IPS-18a (cell line): ENCODE results near the gene PAAF1.

Source experiments
- H3K27ac ChIP-seq: one replicate; pipeline ENCODE4 v1.5.1; 2013; ENCODE audit warnings: low read length
- H3K27me3 ChIP-seq: one replicate; pipeline ENCODE4 v1.6.1; 2013; ENCODE audit warnings: mild to moderate bottlenecking, low read length; ENCODE audit not compliant: control insufficient read depth, insufficient read depth
- H3K36me3 ChIP-seq: one replicate; pipeline ENCODE4 v1.6.1; 2013; ENCODE audit warnings: low read depth, low read length; ENCODE audit not compliant: control insufficient read depth
- H3K4me1 ChIP-seq: one replicate; pipeline ENCODE4 v1.6.1; 2013; ENCODE audit warnings: low read depth, low read length; ENCODE audit not compliant: control insufficient read depth
- H3K4me3 ChIP-seq: one replicate; pipeline ENCODE4 v1.5.1; 2013; ENCODE audit warnings: low read length
- H3K9ac ChIP-seq: one replicate; pipeline ENCODE4 v1.6.1; 2013; ENCODE audit warnings: mild to moderate bottlenecking, low read length, moderate library complexity
- H3K9me3 ChIP-seq: one replicate; pipeline ENCODE4 v1.6.1; 2013; ENCODE audit warnings: low read depth, low read length; ENCODE audit not compliant: control insufficient read depth

PAAF1 gene

GRCh38 chr11:73888244-73888643, 11.4 kb downstream of the PAAF1 start:
- Histone ChIP-seq H3K9ac (no peak overlapping the region), H3K27ac (no peak overlapping the region), H3K27me3 (no peaks in the 10 kb centered on the region), H3K9me3 (no peaks in the 10 kb centered on the region), H3K4me3 (no peak overlapping the region), H3K4me1 (no peaks in the 10 kb centered on the region), H3K36me3 (peaks cover 3% of the 10 kb centered on the region)

- H3K36me3 ChIP-seq = peaks cover 3% of the 10 kb centered on the region
- H3K4me1 ChIP-seq = no peaks in the 10 kb centered on the region
- H3K9ac ChIP-seq = no peak overlapping the region
- no peaks in the 10 kb centered on the region for H3K9me3 ChIP-seq
- H3K4me3 ChIP-seq = no peak overlapping the region
- H3K27ac ChIP-seq = no peak overlapping the region
- no peaks in the 10 kb centered on the region for H3K27me3 ChIP-seq
Observed at GRCh38 chr11:73889019-73889418, 12.2 kb downstream of the PAAF1 start.

GRCh38 chr11:73889536-73889935, 12.7 kb downstream of the PAAF1 start:
- no peak overlapping the region for H3K4me3 ChIP-seq
- no peak overlapping the region for H3K9ac ChIP-seq
- peaks cover 3% of the 10 kb centered on the region for H3K36me3 ChIP-seq

GRCh38 chr11:73893041-73893440, 16.2 kb downstream of the PAAF1 start:
- Histone ChIP-seq H3K9me3 (no peaks in the 10 kb centered on the region), H3K27me3 (no peaks in the 10 kb centered on the region), H3K27ac (no peak overlapping the region), H3K4me3 (no peak overlapping the region), H3K9ac (no peak overlapping the region), H3K36me3 (peaks cover 3% of the 10 kb centered on the region), H3K4me1 (no peaks in the 10 kb centered on the region)

More at GRCh38 chr11:73889536-73889935, 12.7 kb downstream of the PAAF1 start:
- no peaks in the 10 kb centered on the region for H3K27me3 ChIP-seq
- H3K4me1 ChIP-seq = no peaks in the 10 kb centered on the region
- H3K27ac ChIP-seq = no peak overlapping the region
- H3K9me3 ChIP-seq = no peaks in the 10 kb centered on the region

GRCh38 chr11:73894725-73895335, 18.0 kb downstream of the PAAF1 start:
- Histone ChIP-seq H3K9ac (no peak overlapping the region), H3K9me3 (no peaks in the 10 kb centered on the region), H3K36me3 (peaks cover 3% of the 10 kb centered on the region), H3K27ac (no peak overlapping the region), H3K27me3 (no peaks in the 10 kb centered on the region), H3K4me1 (no peaks in the 10 kb centered on the region), H3K4me3 (no peak overlapping the region)

GRCh38 chr11:73902303-73902702, 25.5 kb downstream of the PAAF1 start:
- Histone ChIP-seq H3K36me3 (peaks cover 11% of the 10 kb centered on the region), H3K9me3 (no peaks in the 10 kb centered on the region), H3K9ac (no peak overlapping the region), H3K27me3 (no peaks in the 10 kb centered on the region), H3K4me3 (no peak overlapping the region), H3K4me1 (no peaks in the 10 kb centered on the region), H3K27ac (no peak overlapping the region)

- H3K27ac ChIP-seq = no peak overlapping the region
- H3K9me3 ChIP-seq = no peaks in the 10 kb centered on the region
- H3K36me3 ChIP-seq = peaks cover 14% of the 10 kb centered on the region
- no peaks in the 10 kb centered on the region for H3K27me3 ChIP-seq
- H3K9ac ChIP-seq = no peak overlapping the region
- no peak overlapping the region for H3K4me3 ChIP-seq
- H3K4me1 ChIP-seq = no peaks in the 10 kb centered on the region
Observed at GRCh38 chr11:73907191-73907590, 30.4 kb downstream of the PAAF1 start.

GRCh38 chr11:73912026-73912425, 35.2 kb downstream of the PAAF1 start:
- Histone ChIP-seq H3K9ac (no peak overlapping the region), H3K36me3 (peaks cover 14% of the 10 kb centered on the region), H3K27me3 (no peaks in the 10 kb centered on the region), H3K27ac (no peak overlapping the region), H3K4me3 (no peak overlapping the region), H3K4me1 (no peaks in the 10 kb centered on the region), H3K9me3 (no peaks in the 10 kb centered on the region)

GRCh38 chr11:73913472-73913871, 36.7 kb downstream of the PAAF1 start:
- H3K36me3 ChIP-seq = peaks cover 14% of the 10 kb centered on the region
- H3K9me3 ChIP-seq = no peaks in the 10 kb centered on the region
- H3K4me1 ChIP-seq = no peaks in the 10 kb centered on the region
- no peaks in the 10 kb centered on the region for H3K27me3 ChIP-seq
- H3K9ac ChIP-seq = no peak overlapping the region
- H3K27ac ChIP-seq = no peak overlapping the region
- no peak overlapping the region for H3K4me3 ChIP-seq

- Histone ChIP-seq H3K27ac (no peak overlapping the region), H3K4me3 (no peak overlapping the region), H3K4me1 (no peaks in the 10 kb centered on the region), H3K9me3 (no peaks in the 10 kb centered on the region), H3K36me3 (peaks cover 20% of the 10 kb centered on the region), H3K27me3 (no peaks in the 10 kb centered on the region), H3K9ac (no peak overlapping the region)
Observed at GRCh38 chr11:73914284-73914683, 37.5 kb downstream of the PAAF1 start.

- Histone ChIP-seq H3K4me1 (no peaks in the 10 kb centered on the region), H3K27me3 (no peaks in the 10 kb centered on the region), H3K36me3 (peaks cover 17% of the 10 kb centered on the region)
Observed at GRCh38 chr11:73916435-73916834, 39.6 kb downstream of the PAAF1 start.

GRCh38 chr11:73921180-73921579, 44.4 kb downstream of the PAAF1 start:
- no peaks in the 10 kb centered on the region for H3K27me3 ChIP-seq
- no peak overlapping the region for H3K4me3 ChIP-seq
- no peak overlapping the region for H3K27ac ChIP-seq
- no peak overlapping the region for H3K9ac ChIP-seq
- H3K4me1 ChIP-seq = no peaks in the 10 kb centered on the region
- H3K36me3 ChIP-seq = peaks cover 23% of the 10 kb centered on the region
- no peaks in the 10 kb centered on the region for H3K9me3 ChIP-seq

More at GRCh38 chr11:73916435-73916834, 39.6 kb downstream of the PAAF1 start:
- no peaks in the 10 kb centered on the region for H3K9me3 ChIP-seq
- no peak overlapping the region for H3K4me3 ChIP-seq
- H3K27ac ChIP-seq = no peak overlapping the region
- no peak overlapping the region for H3K9ac ChIP-seq
